HG03135 (cell line): ENCODE measurements around the gene ITPR1.

Experiments
- ATAC-seq: cut with Tn5 transposase; IDR thresholded peaks from one replicate; pipeline ENCODE4 v1.9.1; 2021; ENCODE audit warnings: mild to moderate bottlenecking, moderate library complexity; ENCODE audit not compliant: unreplicated experiment

ITPR1 gene

DNA sequence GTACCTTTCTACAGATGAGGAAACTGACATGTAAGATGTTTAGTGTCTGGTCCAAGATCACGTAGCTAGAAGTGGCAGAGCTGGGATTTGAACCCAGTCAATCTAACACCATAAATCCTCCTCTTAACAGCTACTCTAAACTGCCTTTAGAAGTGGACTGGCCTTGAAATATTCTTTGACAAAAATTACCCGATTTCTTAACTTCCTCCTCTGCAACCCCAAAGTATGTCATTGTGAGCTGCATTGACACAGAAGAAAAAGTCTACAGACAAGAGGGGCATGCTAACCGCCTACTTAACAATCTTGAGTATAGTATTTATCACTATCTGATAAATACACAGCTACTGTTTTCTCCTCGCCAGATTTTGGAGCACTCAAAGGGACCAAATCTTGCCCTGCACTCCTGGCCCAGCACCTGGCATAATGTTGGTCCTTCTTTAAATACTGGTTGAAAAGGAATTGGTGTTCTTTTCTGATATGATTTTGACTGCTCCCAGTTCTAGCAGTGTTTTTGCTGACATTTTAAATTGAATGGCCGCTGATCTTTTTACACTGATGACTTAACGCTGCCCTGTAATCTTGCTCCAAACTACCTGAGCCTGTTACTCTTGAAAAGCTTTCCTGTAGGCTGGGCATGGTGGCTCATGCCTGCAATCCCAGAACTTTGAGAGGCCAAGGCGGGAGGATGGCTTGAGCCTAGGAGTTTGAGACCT, 36.9 kb downstream of the ITPR1 start:
- no peak for ATAC-seq

DNA sequence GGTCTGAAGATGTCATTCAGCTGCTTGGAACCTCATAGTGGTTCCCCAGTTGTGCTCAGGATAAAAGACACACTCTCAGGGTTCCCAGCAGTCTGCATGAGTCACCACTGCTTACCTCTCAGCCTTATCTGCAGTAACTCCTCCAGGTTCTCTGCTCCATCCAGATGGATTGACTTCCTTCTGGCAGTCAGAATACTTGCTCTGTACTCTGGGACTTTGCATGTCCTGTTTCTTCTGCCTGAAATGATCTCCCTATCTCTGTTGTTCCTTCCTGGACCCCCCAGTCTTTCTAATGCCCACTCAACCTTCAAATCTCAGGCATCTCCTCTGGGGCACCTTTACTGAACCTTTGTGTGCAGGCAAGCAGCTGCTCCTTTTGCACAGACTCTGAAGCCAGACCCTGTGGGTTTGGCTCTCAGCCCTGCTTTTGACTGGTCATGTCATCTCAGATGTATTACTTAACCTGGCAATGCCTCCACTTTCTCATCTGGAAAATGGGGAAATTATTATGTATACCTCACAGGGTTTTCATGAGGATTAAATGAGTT, 38.4 kb downstream of the ITPR1 start:
- no peak for ATAC-seq

DNA sequence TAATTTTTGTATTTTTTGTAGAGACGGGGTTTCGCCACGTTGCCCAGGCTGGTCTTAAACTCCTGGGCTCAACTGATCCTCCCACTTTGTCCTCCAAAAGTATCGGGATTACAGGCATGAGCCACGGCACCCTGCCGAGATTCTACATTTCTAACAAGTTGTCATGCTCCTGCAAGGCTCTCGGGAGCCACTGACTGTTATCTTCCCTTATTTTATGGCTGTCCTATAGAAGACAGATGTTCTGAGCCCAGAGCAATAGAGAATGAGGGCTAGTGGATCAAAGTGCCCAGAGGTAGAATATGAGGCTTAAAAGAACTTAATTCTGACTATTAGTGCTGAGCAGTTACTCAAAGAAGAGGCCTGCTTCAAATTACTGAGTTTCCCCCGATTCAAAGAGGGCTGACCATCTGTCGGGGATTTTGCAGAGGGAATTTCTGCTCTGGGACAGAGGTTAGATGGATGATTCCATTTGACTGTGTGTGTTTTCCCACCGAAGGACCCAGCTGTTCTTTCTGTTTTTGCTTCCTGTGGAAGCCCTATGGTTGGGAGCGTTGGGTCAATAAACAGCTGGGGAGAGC, 39.5 kb downstream of the ITPR1 start:
- no peak for ATAC-seq

DNA sequence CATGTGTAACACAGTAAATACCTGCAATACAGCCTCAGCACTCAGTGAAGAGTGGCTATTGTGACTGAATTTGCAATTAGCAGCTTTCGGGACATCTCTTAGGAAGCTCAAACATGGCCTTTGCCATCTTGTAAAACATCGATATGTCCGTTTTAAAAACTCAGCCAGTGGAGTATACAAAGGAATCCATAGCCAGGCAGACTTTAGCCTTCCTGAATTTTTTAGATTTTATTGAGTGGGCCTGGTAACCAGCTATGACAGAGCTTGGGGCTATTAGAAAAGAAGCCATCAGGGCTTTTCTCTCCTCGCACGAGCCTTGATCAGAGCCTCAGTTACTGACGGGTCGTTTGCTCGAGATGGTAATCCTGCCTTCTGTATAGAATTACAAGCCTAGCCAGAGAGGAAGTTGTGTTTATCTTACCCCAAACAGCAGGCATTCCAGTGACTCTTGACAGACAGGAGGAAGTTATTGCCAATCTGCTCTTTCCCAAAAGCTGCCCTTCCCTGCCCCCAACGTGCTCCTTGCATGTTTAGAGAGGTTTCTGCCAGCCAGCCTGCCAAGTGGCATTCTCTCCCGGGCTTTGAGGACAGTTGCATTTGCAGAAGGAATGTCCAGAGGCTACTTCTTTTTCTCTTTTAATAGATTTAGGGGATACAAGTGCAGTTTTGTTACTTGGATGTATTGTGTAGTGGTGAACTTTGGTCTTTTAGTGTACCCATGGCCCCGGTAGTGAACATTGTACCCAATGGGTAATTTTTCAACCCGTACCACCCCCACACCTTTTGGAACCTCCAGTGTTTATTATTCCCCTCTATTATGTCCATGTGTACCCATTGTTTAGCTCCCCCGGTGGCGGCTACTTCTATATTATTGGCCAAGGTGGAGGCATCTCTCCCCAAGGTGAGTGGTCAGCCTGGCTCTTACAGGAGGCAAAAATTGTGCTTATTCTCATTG, 40.6 kb downstream of the ITPR1 start:
- no peak for ATAC-seq

DNA sequence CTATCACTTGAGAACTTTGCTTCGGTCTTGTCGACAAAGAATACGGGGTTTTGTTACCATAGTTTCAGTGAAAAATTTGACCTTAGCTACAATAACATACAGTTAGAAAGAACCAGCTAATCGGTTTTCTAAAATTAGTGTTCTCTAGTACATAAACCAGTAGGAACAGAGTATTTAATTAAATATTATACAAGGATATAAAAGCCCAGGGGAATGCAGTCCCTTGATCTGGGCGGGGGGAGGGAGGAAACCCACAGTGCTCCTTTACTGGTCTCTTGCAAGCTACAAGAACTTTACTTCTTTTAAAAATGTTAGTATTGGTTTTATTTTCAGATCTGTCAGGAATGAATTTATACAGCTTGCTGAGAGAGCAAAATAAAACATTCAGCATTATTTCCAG, 41.8 kb downstream of the ITPR1 start:
- ATAC-seq: no peak

DNA sequence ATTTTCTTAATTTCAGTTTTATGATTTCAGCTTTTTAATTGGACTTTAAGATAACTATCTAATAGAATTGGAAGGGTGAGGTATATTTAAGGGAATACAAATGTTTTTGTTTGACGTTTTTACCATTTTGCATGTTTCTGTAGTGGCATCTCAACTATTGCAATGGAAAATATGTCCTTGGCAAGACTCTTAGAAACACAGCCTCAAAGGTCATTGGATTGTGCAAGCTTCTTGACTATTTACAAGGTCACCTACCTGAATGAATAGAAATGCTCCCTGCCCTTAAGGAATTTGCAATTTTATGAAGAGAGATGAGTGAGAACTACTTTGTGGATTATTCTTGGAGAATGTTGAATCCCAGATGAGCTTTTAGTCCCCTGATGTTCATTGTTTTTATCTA, 43.1 kb downstream of the ITPR1 start:
- no peak for ATAC-seq

DNA sequence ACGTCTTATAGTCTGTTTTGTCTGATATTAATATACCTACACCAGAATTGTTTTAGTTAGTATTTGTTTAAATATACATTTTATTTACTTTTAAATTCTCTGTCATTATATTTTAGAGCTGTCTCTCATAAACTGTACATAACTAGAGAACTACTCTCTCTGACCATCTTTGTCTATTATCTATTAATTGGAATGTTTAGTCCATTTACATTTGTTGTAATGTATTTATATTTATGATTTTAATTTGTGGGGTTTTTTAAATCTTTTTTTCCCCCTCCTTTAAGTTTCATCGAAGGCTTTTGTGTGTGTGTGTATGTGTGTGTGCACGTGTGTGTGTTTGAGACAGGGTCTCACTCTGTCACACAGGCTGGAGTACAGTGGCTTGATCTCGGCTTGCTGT, 47.1 kb downstream of the ITPR1 start:
- ATAC-seq: no peak

DNA sequence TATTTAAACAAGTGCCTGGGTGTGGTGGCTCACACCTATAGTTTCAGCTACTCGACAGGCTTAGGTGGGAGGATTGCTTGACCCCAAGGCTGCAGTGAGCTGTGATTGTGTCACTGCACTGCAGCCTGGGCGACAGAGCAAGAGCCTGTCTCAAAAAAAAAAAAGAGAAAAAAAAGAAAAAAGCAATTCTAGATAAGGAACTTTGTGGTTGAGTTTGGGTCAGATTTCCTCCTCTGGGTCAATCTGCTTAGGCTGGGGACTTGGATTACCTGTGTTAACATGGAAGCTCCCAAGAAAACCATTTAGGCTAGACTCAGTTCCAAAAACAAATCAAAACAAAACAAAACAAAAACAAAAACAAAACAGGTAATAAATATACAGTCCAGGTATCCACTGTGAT, 50.0 kb downstream of the ITPR1 start:
- no peak for ATAC-seq

DNA sequence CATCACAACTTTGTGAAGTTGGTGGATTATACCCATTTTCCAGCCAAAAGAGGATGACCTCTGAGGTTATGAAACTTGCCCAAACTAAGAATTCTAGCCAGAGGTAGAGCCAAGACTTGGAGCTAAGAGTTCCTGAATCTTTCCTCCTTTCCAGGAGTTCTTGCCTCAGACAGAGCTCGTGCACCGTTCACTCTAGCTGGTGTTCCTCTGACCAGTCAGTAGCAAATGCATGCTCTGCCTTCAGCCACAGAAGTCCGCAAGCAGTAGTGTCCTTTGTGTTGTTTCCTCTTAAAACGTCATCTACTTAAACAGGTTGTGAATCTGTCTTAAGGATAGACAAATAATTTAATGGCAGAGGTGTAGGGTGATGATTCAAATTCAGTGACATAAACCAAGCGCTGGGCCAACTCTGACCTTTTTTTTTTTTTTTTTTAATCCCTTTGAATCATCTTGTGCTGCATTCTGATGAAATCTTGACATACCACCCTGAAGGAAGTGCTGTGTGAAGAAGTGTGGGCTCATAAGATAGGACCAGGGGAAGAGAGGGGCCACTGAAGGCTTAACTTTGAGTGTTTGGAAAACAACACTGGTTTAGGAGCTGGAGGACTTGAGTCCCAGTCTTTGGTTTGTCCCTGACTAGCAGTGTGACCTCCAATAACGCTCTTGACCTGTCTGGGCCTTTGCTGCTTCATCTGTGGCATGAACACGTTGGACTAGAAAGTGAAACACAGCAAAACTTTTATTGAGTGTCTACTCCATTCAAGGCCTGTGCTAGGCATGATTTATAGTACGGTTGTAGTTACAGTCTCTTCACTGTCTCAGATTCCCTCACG, 53.4 kb downstream of the ITPR1 start:
- no peak for ATAC-seq

DNA sequence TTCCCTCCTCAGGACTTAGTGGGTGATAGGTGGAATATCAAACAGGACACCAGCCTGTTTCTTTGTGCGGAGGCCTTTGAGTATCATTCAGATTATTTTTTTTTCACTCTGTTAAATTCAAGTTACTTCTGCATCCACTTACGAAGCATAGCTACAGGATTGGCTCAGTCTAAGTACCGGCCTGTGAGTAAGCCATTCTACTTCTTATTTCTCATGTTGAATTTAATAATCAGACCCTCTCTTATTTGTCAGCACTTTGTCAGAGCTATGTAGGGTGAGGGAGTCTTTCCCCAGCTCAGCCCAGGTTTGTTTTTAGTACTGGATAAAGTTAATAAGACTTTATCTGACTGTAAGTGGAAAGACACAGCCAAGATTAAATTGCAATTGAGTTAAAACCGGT, 54.7 kb downstream of the ITPR1 start:
- ATAC-seq: no peak

DNA sequence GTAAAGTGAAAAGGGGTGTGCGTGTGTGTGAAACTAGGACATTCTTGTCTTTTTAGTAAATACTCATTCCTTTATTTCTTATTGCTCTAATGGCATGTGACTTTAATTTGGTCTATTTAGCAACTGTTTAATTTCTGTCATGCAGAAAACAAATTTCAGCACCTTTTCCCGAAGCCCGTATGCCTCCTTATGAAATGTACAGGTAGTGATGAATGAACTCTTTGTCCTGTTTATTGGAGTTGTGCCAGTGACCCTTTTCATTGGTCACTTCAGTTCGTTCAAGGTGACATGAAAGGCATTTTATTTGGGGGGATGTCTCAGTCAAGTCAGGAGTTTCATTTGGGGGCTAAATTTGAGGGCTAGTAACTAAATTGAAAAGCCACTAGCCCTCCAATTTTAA, 55.2 kb downstream of the ITPR1 start:
- ATAC-seq: no peak

DNA sequence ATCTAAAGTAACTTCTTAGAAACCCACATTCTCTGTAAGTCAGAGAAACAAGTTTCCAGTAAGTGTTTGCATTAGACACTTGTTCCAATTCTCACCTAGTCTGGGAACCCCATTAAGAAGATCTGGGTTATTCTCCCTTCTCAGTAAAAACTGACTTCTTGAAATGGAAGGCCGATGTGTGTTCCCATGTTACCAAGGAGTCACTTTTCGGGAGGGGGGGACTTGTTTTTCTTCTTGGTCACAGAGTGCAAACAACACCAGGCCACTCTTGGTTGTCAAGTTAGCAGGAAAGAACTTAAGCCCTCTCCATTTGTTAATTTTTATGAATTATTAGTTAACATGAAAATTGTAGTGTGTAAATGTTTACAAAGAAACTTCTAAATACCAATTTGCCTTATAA, 55.6 kb downstream of the ITPR1 start:
- no peak for ATAC-seq

DNA sequence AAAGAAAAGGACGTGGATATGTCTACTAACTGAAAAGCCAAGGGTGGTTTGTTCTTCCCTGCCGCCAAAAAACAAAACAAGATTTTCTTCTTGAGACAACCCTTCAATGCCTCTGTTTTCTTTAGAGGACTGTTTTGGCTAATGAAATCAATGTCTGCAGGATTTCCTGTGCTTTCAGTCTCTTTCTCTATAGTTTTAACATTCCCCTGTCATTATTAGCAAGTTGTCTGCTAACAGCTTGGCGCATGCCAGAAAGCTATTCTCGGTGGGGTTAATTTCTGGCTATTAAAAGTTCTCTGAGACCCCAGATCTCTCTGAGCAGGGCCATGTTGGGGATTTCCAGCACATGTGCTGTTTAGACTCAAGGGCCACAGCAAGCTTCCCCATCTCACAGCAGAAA, 56.7 kb downstream of the ITPR1 start:
- no peak for ATAC-seq

DNA sequence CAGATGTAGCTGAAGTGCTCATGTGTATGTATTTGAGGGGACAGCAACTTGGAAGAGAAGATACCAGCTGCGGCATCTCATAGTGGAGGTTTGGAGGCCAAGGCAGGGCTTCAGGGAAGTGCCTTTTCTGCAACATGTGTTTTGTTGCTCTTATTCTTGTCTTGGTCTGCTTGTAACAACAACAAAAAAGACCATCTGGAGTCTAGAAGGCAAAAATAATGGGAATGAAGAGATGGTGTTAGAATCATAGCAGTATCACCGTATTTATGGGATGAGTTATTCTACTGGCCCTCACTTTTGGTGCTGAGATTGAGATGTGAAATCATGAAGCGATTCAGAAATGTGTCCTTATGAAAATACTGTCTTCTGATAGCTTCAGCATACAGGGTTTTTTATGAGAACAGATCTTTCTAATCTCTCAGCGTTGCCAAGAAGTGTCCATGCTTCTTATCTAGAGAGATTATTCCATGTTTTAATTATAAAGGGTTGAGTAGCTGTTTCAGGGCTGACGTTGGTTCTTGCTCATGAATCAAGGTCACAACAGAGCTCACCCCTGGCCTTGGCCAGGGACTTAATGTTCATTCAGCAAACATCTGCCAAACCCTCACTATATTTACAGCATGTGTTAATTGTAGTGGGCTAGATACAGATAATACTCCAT, 58.0 kb downstream of the ITPR1 start:
- no peak for ATAC-seq

DNA sequence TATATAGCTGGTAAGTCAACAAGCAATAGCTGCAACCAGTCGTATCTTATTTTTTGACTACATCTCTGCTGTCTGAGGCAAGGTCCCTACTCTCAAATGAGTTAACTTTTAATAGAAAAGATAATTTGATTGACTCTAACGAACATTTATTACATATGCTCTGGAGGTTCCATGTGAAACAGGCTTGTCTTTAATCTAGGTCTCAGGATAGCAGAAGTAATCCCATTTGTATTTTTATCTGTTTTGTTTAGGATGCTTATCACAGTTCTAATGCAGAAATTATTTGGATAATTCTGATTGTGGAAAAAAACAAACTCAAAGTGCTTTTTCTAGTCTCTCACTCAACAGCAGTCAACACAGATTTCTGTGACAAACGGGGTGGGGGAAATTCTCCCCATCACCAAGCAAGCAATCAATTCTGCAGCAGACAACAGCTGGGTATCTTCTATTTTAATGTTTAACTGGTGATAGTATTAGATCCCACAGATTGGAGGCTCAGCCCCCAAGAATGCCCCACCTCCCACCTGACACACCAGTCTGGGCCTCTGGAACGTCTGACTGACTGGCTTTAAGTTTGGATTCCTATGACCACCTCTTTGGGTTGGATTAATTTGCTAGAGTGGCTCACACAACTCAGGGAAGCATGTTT, 58.8 kb downstream of the ITPR1 start:
- no peak for ATAC-seq

DNA sequence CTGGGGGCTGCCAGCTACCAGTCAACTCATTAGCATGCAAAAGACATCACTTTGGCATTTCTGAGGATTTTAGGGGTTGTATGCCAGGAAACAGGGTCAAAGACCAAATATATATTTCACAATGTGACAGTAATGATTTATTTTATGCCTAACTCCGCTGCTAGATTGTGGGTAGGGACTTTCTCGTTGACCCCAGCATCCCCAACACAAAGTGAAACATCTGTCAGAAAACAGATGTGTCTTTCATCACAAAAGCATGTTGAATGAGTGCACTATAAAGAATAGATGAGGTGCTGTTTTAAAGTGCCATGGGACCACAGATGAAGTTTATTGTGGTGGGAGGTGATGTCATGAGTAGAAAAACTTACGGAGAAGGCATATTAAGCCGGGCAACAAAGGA, 59.7 kb downstream of the ITPR1 start:
- no peak for ATAC-seq

DNA sequence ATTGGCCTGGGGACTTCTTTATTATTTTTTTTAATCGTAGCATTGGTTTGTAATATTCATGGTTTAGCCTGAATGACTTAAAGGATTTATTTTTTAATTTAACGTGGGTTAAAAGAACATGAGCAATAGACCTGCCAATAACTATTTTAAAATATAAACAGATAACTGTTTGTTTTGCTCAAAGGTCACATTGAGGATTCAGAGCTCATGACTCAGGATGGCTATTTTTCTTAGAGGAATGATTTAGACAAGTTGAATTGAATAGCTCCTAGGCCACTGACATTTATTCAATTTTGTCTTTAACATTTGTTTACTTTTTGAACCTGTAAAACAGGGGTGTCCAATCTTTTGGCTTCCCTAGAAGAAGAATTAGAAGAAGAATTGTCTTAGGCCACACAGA, 68.5 kb downstream of the ITPR1 start:
- ATAC-seq: no peak

DNA sequence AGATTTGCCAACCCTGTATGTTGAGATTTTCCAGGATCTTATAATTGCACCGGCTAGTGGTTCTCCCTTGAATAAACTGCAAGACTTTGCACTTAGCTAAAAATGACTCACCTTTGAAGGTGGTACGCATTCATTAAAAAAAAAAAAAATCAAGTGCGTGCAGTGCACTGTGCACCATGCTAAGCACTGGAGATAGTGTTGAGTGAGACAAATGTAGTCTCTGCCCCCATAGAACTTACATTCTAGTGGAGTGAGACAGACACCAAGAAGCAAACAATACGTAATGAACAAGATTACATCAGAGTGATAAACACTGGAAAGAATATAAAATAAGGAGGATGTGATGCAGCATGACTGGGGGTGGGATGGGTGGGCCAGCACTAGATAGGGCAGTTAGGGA, 69.4 kb downstream of the ITPR1 start:
- ATAC-seq: no peak

DNA sequence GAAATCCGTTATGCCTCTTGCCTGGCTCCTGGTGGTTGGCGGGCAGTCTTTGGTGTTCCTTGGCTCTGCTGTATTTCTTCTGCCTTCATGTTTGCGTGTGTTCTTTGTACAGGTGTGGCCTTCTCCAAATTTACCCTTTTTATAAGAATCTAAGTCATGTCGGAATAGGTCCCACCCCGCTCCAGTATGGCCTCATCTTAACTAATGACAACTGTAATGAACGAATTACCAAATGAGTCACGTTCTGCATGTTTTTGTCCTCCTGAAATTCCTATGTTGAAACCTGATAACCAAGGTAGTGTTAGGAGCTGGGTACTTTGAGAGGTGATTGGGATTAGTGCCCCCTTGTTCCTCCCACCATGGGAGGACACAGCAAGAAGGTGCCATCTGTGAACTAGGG, 71.1 kb downstream of the ITPR1 start:
- no peak for ATAC-seq
